ENCODE results near the gene SDF4. TPM values are rescaled to one million over a fixed set of nuclear protein-coding genes. Genes with fewer than 3 reads are reported as not detected.

The SDF4 gene
- total and polyA plus RNA-seq, 2 donors (not counting 1 experiment from before 2014, with no cell fraction given) = 100 to 143 TPM

- Histone ChIP-seq H3K4me3 (ENCODE audit: control extremely low read depth in 1 of 5, extremely low read depth in 1 of 5, insufficient read depth in 1 of 5, low read depth in 2 of 5, low read length in 4 of 5) (no peak overlapping the region), H3K27ac (ENCODE audit: low read length in 2 of 2) (no peak overlapping the region)
- H3K4me3 Mint-ChIP-seq = peak overlapping the region; percentile 34
Measured at GRCh38 chr1:1211541-1212441, 20.0 kb downstream of the SDF4 start.

More at GRCh38 chr1:1211541-1212441, 20.0 kb downstream of the SDF4 start:
- Mint-ChIP-seq H3K27ac (no peak overlapping the region), H3K9me3 (ENCODE audit: insufficient read depth) (no peaks in the 10 kb centered on the region), H3K27me3 (peaks cover 9% of the 10 kb centered on the region), H3K4me1 (peaks cover 42% of the 10 kb centered on the region)
- no peak overlapping the region for H2AFZ ChIP-seq (ENCODE audit: insufficient read depth, low read depth, low read length, poor library complexity, severe bottlenecking)
- peaks cover 62 to 73% of the 10 kb centered on the region in 2 donors for H3K4me1 ChIP-seq (ENCODE audit: control insufficient read depth in 2 of 2, insufficient read depth in 2 of 2, low read length in 2 of 2)
- TF ChIP-seq EZH2 (IDR thresholded peaks at IDR 0.05; ENCODE audit: borderline replicate concordance, insufficient read depth, low read depth, low read length, poor library complexity, severe bottlenecking) (no peak), CTCF (IDR thresholded peaks at IDR 0.05) (no peak)
- H4K20me1 ChIP-seq (ENCODE audit: control insufficient read depth, insufficient read depth, low read length, poor library complexity, severe bottlenecking) = peaks cover 13% of the 10 kb centered on the region
- no peak overlapping the region for H3K9ac ChIP-seq (ENCODE audit: low read length)
- H3K4me2 ChIP-seq (replicated peaks; ENCODE audit: low read depth, low read length, poor library complexity, severe bottlenecking) = peak overlapping the region; percentile 42
- ChIA-PET CTCF (interaction anchor here (1.1 to 1.2 kb wide), 2 partner anchors 39 to 89 kb away, joined by 3 read pairs; no protein-coding TSS in a partner anchor), POLR2A (interaction anchor here (0.7 kb wide), 1 partner anchor 96 kb away, joined by 3 read pairs; the partner anchor contains the start of gene C1orf159)
- WGBS (ENCODE audit: insufficient coverage) = 83% methylated on average over 25 of the region's 28 CpGs
- no peak for DNase-seq
- H3K36me3 ChIP-seq (replicated peaks in 1 of 2; ENCODE audit: control extremely low read depth in 1 of 2, control insufficient read depth in 1 of 2, extremely low read depth in 1 of 2, insufficient read depth in 2 of 2, low read length in 1 of 2) = peaks cover 0 to 4% of the 10 kb centered on the region in 2 experiments
- intact Hi-C loops (cut with micrococcal nuclease) = no loop called here
- H3K9me3 ChIP-seq (ENCODE audit: control extremely low read depth in 1 of 3, control insufficient read depth in 2 of 3, insufficient read depth in 1 of 3, low read length in 2 of 3) = peaks cover 0 to 18% (median 0%) of the 10 kb centered on the region in 3 donors
- peaks cover 0 to 40% (median 14%) of the 10 kb centered on the region in 4 experiments for H3K27me3 ChIP-seq (replicated peaks in 1 of 4; ENCODE audit: control extremely low read depth in 1 of 4, control insufficient read depth in 3 of 4, insufficient read depth in 4 of 4, low read length in 3 of 4)
- ATAC-seq (ENCODE audit: low read depth) = no peak
- H3K79me2 ChIP-seq (ENCODE audit: control insufficient read depth, insufficient read depth, low read length) = no peaks in the 10 kb centered on the region

Data from B cell (primary cell).